CD8-positive, alpha-beta memory T cell (primary cell): ENCODE results near the gene ZXDC. TPM values are rescaled to one million over a fixed set of nuclear protein-coding genes. Genes with fewer than 3 reads are reported as not detected.

Source experiments
- CTCF ChIA-PET: fragments of 350-600 bp; sonication (Branson Sonifier 250); formaldehyde crosslinking; loops from one replicate; lab custom pipeline; 2021; ENCODE audit warnings: antibody characterized with exemption; lab: Charles Lee
- POLR2A ChIA-PET: fragments of 350-600 bp; sonication (Branson Sonifier 250); formaldehyde crosslinking; loops from one replicate; lab custom pipeline; 2021; ENCODE audit warnings: antibody characterized with exemption; lab: Charles Lee
- DNase-seq, 5 donors: peaks; one replicate each; pipeline versions ENCODE4 v3.0.0 to v3.0.0-alpha.2; 2020 to 2022; ENCODE audit warnings: mixed read lengths in 1 of 5
- H3K27ac ChIP-seq: one replicate; pipeline ENCODE4 v1.7.0; 2013; ENCODE audit warnings: low read depth, mild to moderate bottlenecking, low read length, moderate library complexity
- H3K27me3 ChIP-seq: 2 replicates; pipeline ENCODE4 v1.7.0; 2013; ENCODE audit warnings: low read length, mild to moderate bottlenecking; ENCODE audit not compliant: insufficient read depth, poor library complexity, severe bottlenecking
- H3K36me3 ChIP-seq: 2 replicates; pipeline ENCODE4 v1.7.0; 2013; ENCODE audit warnings: mild to moderate bottlenecking, low read length, moderate library complexity; ENCODE audit not compliant: insufficient read depth
- H3K4me1 ChIP-seq: 2 replicates; pipeline ENCODE4 v1.7.0; 2013; ENCODE audit warnings: mild to moderate bottlenecking, low read length, moderate library complexity; ENCODE audit not compliant: insufficient read depth
- H3K4me3 ChIP-seq: 2 replicates; pipeline ENCODE4 v1.7.0; 2013; ENCODE audit warnings: mild to moderate bottlenecking, low read length
- H3K9me3 ChIP-seq: 2 replicates; pipeline ENCODE4 v1.7.0; 2013; ENCODE audit warnings: mild to moderate bottlenecking, low read length
- H3K27ac Mint-ChIP-seq, 8 donors: one replicate each; pipeline ENCODE4 v1.8.0; 2020 to 2021; ENCODE audit warnings: mixed read lengths in 8 of 8, mild to moderate bottlenecking in 6 of 8, inconsistent platforms in 3 of 8, moderate library complexity in 3 of 8
- H3K27me3 Mint-ChIP-seq, 2 donors: one replicate each; pipeline ENCODE4 v1.8.0; 2020 to 2021; ENCODE audit warnings: mixed read lengths in 2 of 2, mild to moderate bottlenecking in 1 of 2, moderate library complexity in 1 of 2
- H3K36me3 Mint-ChIP-seq, 3 donors: one replicate each; pipeline ENCODE4 v1.8.0; 2020 to 2021; ENCODE audit warnings: mixed read lengths in 3 of 3, inconsistent platforms in 1 of 3, mild to moderate bottlenecking in 1 of 3
- H3K4me1 Mint-ChIP-seq, 3 donors: one replicate each; pipeline ENCODE4 v1.8.0; 2020 to 2021; ENCODE audit warnings: mixed read lengths in 3 of 3, inconsistent platforms in 1 of 3, mild to moderate bottlenecking in 1 of 3
- H3K4me3 Mint-ChIP-seq, 7 donors: one replicate each; pipeline ENCODE4 v1.8.0; 2020 to 2021; ENCODE audit warnings: mixed read lengths in 7 of 7, mild to moderate bottlenecking in 6 of 7, moderate library complexity in 4 of 7, inconsistent platforms in 2 of 7
- H3K9me3 Mint-ChIP-seq, 5 donors: one replicate each; pipeline ENCODE4 v1.8.0; 2020 to 2022; ENCODE audit warnings: mixed read lengths in 5 of 5, mild to moderate bottlenecking in 3 of 5, moderate library complexity in 2 of 5, inconsistent platforms in 1 of 5
- polyA plus RNA-seq: library from polyadenylated mRNA; unstranded; fragments of 300-500 nt; fragmentation: Illumina TruSeq; gene quantifications from one replicate; pipeline ENCODE4 v1.2.3, GENCODE V29; 2021
- total RNA-seq, 2 experiments: library from RNA; stranded (reverse); gene quantifications; one replicate each; pipeline ENCODE4 v1.2.3, GENCODE V29; 2021

ZXDC gene
- total and polyA plus RNA-seq, 3 experiments from 2014 or later = 24.2 to 25.0 (median 24.6) TPM

DNA sequence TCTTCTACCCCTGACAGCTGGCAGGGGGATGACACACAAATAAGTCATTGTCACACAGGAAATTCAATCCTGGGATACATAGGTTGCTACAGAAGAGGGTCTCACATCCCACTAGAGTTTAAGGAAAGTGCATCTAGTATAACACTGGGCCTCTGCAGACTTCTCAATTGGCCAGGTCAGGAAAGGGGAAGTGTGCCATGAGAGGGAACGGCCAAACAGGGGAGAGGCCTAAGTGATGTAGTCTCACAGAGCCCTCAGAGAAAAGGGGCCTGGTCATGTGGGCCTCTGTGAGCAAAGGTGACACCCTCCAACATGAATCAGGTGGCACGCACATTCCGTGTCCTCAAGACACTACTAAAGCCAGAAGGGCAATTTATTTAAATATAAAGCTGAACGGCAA is 11.2 kb downstream of the ZXDC start:
- no peaks in the 10 kb centered on the region for H3K27me3 Mint-ChIP-seq
- no peak overlapping the region for H3K4me3 Mint-ChIP-seq
- H3K4me1 Mint-ChIP-seq = peaks cover 26 to 49% (median 30%) of the 10 kb centered on the region in 3 donors
- ChIA-PET CTCF (no interaction called here), POLR2A (no interaction called here)
- H3K36me3 Mint-ChIP-seq = peaks cover 6 to 96% (median 16%) of the 10 kb centered on the region in 3 donors
- Histone ChIP-seq H3K4me1 (no peaks in the 10 kb centered on the region), H3K27ac (no peak overlapping the region), H3K36me3 (peaks cover 75% of the 10 kb centered on the region), H3K4me3 (no peak overlapping the region), H3K9me3 (no peaks in the 10 kb centered on the region), H3K27me3 (no peaks in the 10 kb centered on the region)
- H3K27ac Mint-ChIP-seq = no peak overlapping the region
- no peak for DNase-seq
- H3K9me3 Mint-ChIP-seq = no peaks in the 10 kb centered on the region

DNA sequence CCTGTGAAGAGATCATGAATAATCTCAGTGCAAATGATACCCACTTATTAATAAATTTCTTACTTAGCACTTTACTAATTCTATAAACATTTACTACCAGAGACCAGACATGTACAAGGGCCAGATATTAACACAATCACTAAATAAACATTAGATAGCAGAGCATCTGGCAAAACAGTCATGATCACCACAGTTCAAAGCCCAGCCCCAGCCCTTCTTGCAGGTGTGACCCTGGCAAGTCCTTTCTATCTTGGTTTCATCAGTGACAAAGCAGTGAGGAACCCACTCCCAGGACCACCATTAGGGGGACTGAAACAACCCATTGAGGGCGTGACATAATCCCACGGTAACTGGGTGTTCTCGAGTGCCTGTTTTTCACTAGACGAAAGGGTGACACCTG is 11.6 kb downstream of the ZXDC start:
- no peaks in the 10 kb centered on the region for H3K9me3 Mint-ChIP-seq
- H3K4me3 Mint-ChIP-seq = no peak overlapping the region
- Histone ChIP-seq H3K27me3 (no peaks in the 10 kb centered on the region), H3K4me3 (no peak overlapping the region), H3K27ac (no peak overlapping the region), H3K36me3 (peaks cover 75% of the 10 kb centered on the region), H3K9me3 (no peaks in the 10 kb centered on the region), H3K4me1 (no peaks in the 10 kb centered on the region)
- POLR2A ChIA-PET = no interaction called here
- peaks cover 23 to 47% (median 26%) of the 10 kb centered on the region in 3 donors for H3K4me1 Mint-ChIP-seq
- no peak overlapping the region for H3K27ac Mint-ChIP-seq
- CTCF ChIA-PET = no interaction called here
- H3K36me3 Mint-ChIP-seq = peaks cover 2 to 96% (median 12%) of the 10 kb centered on the region in 3 donors
- no peak for DNase-seq
- no peaks in the 10 kb centered on the region for H3K27me3 Mint-ChIP-seq

DNA sequence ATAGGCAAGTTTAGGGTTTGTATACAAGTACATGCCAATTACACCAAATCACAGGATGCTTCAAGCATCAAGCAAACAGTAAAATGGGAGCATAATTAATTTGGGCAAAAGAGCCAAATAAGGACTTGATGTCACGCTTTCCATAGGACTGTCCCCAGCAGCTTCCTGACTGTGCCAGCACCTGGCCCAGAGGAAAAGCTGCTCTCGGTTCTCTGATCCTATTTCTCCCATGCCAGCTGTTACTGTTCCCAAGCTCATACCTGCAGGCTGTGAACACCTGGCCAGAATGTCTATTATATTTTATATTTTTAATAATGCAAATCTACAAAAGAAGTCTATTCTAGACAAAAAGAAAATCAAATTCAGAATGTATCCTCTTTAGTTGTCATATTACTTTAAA is 12.2 kb downstream of the ZXDC start:
- Mint-ChIP-seq H3K9me3 (no peaks in the 10 kb centered on the region), H3K4me3 (no peak overlapping the region), H3K27ac (no peak overlapping the region), H3K36me3 (peaks cover 0 to 96% (median 13%) of the 10 kb centered on the region in 3 donors), H3K27me3 (no peaks in the 10 kb centered on the region), H3K4me1 (peaks cover 23 to 48% (median 24%) of the 10 kb centered on the region in 3 donors)
- Histone ChIP-seq H3K36me3 (peaks cover 75% of the 10 kb centered on the region), H3K4me1 (no peaks in the 10 kb centered on the region), H3K9me3 (no peaks in the 10 kb centered on the region), H3K27me3 (no peaks in the 10 kb centered on the region), H3K4me3 (no peak overlapping the region), H3K27ac (no peak overlapping the region)
- no peak for DNase-seq
- POLR2A ChIA-PET = no interaction called here
- CTCF ChIA-PET = no interaction called here

DNA sequence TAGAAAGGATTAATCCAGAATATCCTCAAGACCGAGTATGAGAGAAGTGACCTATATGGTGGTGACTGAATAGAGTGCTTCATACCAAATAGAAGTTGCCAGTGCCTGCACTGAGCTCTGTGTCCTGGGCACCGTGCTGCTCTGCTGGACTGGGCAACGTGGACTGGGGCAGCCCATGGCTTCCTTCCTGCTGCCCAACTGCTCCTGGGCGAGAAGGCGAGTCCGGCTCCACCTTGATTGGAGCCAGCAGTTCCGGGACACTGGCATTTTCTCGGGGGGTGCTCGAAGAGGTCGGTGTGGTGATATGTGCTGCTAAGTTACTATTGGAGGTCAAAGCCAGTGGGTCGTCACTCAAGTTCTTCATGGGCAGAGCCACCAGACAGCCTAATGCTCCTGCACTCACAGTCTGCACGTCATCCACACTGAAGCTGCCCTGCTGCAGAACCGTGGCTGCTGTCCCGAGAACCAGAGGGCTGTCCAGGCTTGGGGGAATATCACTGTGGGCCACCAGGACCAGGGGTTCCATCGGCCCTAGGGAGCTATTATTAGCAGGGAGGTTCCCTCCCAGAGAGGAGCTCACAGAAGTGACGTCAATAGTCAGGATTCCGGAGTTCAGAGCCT is 14.1 kb downstream of the ZXDC start:
- Histone ChIP-seq H3K27me3 (no peaks in the 10 kb centered on the region), H3K27ac (no peak overlapping the region), H3K4me3 (no peak overlapping the region), H3K9me3 (no peaks in the 10 kb centered on the region), H3K4me1 (no peaks in the 10 kb centered on the region), H3K36me3 (peaks cover 67% of the 10 kb centered on the region)
- POLR2A ChIA-PET = no interaction called here
- no peaks in the 10 kb centered on the region for H3K9me3 Mint-ChIP-seq
- H3K36me3 Mint-ChIP-seq = peaks cover 0 to 93% (median 14%) of the 10 kb centered on the region in 3 donors
- H3K27ac Mint-ChIP-seq = no peak overlapping the region
- peaks cover 18 to 49% (median 20%) of the 10 kb centered on the region in 3 donors for H3K4me1 Mint-ChIP-seq
- DNase-seq = no peak
- CTCF ChIA-PET = interaction anchor here (0.5 to 0.7 kb wide), 2 partner anchors 10 to 1114 kb away, joined by 3 read pairs; no protein-coding TSS in a partner anchor
- no peaks in the 10 kb centered on the region for H3K27me3 Mint-ChIP-seq
- H3K4me3 Mint-ChIP-seq = peak overlapping the region in 1 of 7 donors; percentile 18

DNA sequence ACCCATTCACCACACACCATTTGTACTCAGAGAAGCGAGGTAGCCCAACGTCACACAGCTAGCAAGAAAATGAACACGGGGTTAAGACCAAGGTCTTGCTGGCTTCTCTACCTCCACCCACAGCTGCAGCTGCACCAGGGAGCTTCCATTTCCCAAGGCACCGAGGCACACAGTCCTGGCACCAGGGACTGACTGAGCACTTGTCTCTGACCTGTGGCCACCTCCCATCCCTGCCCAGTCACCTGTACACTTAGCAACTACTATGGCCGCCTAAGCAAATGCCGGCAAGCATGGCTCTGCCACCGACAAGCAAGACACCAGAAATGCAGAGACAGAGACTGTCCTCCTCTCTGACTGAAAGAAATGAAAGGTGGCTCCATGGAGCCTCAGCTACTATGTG is 15.3 kb downstream of the ZXDC start:
- Histone ChIP-seq H3K27me3 (no peaks in the 10 kb centered on the region), H3K4me1 (no peaks in the 10 kb centered on the region), H3K4me3 (no peak overlapping the region), H3K36me3 (peaks cover 55% of the 10 kb centered on the region), H3K27ac (no peak overlapping the region), H3K9me3 (no peaks in the 10 kb centered on the region)
- Mint-ChIP-seq H3K4me3 (no peak overlapping the region), H3K36me3 (peaks cover under 1 to 91% (median 14%) of the 10 kb centered on the region in 3 donors), H3K4me1 (peaks cover 20 to 44% (median 20%) of the 10 kb centered on the region in 3 donors), H3K27me3 (no peaks in the 10 kb centered on the region), H3K9me3 (no peaks in the 10 kb centered on the region), H3K27ac (peak overlapping the region in 1 of 8 donors; percentile 56)
- ChIA-PET CTCF (no interaction called here), POLR2A (no interaction called here)
- no peak for DNase-seq

DNA sequence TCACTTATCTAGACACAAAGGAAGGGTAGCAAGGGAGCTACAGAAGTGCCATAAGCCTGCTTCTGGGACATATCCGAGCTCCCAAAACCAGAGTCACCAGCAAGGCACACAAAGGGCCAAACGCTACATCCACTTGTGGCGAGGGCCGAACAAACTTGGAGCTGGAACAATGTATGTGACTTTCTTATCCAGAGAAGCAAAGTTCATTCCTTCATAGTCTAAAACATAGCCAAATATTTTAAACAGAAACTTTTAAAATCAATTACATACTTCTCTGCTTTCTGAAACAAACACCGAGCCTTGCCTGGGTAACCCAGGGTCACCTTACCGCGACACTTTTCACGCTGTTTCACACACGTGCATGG is 15.9 kb downstream of the ZXDC start:
- DNase-seq = no peak
- H3K27me3 Mint-ChIP-seq = no peaks in the 10 kb centered on the region
- no peaks in the 10 kb centered on the region for H3K9me3 ChIP-seq
- no peaks in the 10 kb centered on the region for H3K27me3 ChIP-seq
- peaks cover 21 to 44% (median 24%) of the 10 kb centered on the region in 3 donors for H3K4me1 Mint-ChIP-seq
- peaks cover 3 to 91% (median 13%) of the 10 kb centered on the region in 3 donors for H3K36me3 Mint-ChIP-seq
- no peak overlapping the region for H3K4me3 Mint-ChIP-seq
- no peaks in the 10 kb centered on the region for H3K9me3 Mint-ChIP-seq
- CTCF ChIA-PET = no interaction called here
- peaks cover 49% of the 10 kb centered on the region for H3K36me3 ChIP-seq
- H3K4me1 ChIP-seq = no peaks in the 10 kb centered on the region
- POLR2A ChIA-PET = no interaction called here
- no peak overlapping the region for H3K27ac ChIP-seq
- no peak overlapping the region for H3K27ac Mint-ChIP-seq
- H3K4me3 ChIP-seq = no peak overlapping the region

DNA sequence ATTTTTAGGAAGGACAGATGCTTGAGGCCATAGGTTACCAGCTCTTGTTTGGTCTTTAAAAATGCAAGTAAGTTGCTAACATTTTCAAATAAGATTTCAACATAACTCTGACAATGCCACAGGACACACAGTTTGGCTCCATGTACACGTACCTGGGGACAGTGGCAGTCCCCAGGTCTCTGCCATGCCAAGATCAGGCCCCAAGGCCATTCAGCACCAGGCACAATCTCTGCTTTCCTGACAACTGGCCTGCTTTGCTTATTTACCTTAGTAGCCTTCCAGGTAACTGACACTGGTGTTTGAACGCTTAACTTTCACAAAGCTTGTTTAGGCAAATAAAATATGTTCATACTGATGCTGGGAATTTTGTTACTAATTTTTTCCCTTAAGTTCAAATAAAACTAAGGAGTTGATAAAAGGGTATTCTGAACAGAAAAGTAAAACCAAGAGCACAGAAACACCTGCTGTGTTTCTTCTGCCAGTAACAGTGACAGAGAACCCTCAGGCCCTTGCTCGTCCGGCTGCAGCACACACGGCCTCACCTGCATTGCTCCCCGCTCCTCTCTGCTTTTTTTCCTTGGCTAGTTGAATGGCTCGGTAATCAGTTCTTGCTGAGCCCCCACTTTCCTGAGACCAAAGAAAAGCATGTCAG is 16.5 kb downstream of the ZXDC start:
- no peak for DNase-seq
- Mint-ChIP-seq H3K27me3 (no peaks in the 10 kb centered on the region), H3K9me3 (no peaks in the 10 kb centered on the region), H3K4me3 (no peak overlapping the region), H3K36me3 (peaks cover 3 to 91% (median 14%) of the 10 kb centered on the region in 3 donors), H3K27ac (no peak overlapping the region), H3K4me1 (peaks cover 23 to 40% (median 24%) of the 10 kb centered on the region in 3 donors)
- Histone ChIP-seq H3K27me3 (no peaks in the 10 kb centered on the region), H3K36me3 (peaks cover 44% of the 10 kb centered on the region), H3K4me3 (no peak overlapping the region), H3K27ac (no peak overlapping the region), H3K4me1 (no peaks in the 10 kb centered on the region), H3K9me3 (no peaks in the 10 kb centered on the region)
- POLR2A ChIA-PET = no interaction called here
- CTCF ChIA-PET = no interaction called here

DNA sequence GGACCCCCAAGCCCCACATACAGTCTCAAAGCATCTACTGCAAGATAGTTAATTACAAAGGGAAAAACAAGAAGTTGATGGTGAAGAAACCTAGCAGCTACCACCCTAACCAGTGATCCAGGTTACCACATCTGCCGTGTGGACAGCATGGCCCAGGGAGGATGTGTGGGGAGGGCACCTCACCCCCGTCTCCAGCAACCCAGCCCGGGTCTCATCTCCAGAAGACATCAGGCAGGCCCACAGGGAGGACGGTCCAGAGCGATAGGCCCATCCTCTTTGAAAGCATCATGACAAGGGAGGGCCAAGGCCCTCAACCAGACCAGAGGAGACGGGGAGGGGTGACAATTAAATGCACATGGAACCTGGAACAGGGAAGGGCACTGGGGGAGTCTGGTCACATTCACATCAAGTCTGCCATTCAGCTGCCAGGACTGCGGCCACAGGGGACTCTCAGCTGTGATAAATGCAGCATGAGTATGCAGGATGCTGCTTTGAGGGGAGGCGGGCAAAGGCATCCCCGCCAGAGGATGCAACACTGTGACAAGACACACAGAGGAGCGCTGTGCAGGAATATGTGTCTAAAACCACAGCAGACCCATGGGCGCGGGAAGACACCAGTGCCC is 18.8 kb downstream of the ZXDC start:
- Histone ChIP-seq H3K27me3 (no peaks in the 10 kb centered on the region), H3K4me3 (no peak overlapping the region), H3K4me1 (no peaks in the 10 kb centered on the region), H3K36me3 (peaks cover 40% of the 10 kb centered on the region), H3K9me3 (no peaks in the 10 kb centered on the region), H3K27ac (no peak overlapping the region)
- H3K27ac Mint-ChIP-seq = peak overlapping the region in 2 of 8 donors; percentile 29 to 85
- H3K4me1 Mint-ChIP-seq = peaks cover 23 to 40% (median 24%) of the 10 kb centered on the region in 3 donors
- ChIA-PET POLR2A (interaction anchor here (0.6 kb wide), 1 partner anchor 15 kb away, joined by 3 read pairs; no protein-coding TSS in a partner anchor), CTCF (no interaction called here)
- no peak overlapping the region for H3K4me3 Mint-ChIP-seq
- no peaks in the 10 kb centered on the region for H3K27me3 Mint-ChIP-seq
- H3K9me3 Mint-ChIP-seq = no peaks in the 10 kb centered on the region
- H3K36me3 Mint-ChIP-seq = peaks cover 3 to 87% (median 15%) of the 10 kb centered on the region in 3 donors
- DNase-seq = no peak
